GM19372 (cell line): ENCODE measurements around the gene ROR2.

Source experiments
- ATAC-seq: cut with Tn5 transposase; IDR thresholded peaks from one replicate; pipeline ENCODE4 v1.9.1; 2021; ENCODE audit warnings: mild to moderate bottlenecking, low read depth, moderate library complexity; ENCODE audit not compliant: unreplicated experiment

Gene ROR2

GRCh38 chr9:91884153-91884552, 65.9 kb downstream of the ROR2 start:
- ATAC-seq: no peak

DNA sequence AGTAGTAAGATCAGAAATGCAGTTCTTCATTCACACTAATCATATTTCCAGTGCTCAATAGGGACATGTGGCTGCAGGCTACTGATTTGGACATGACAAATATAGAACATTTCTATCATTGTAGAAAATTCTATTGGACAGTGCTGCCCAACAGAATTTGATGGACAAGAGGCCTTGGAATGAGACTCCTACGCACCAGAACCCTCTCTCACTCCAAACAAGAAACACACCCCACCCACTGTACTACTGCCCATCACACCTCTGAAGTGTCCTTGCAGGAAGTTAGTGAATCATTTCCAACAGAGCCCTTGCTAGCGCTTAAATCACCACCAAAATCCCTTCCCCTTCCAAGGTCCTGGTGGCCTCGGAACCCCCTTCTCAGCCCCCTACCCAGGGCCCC, 66.5 kb downstream of the ROR2 start:
- no peak for ATAC-seq

- ATAC-seq: no peak
These were observed 67.4 kb downstream of the ROR2 start for GRCh38 chr9:91882627-91883026.

DNA sequence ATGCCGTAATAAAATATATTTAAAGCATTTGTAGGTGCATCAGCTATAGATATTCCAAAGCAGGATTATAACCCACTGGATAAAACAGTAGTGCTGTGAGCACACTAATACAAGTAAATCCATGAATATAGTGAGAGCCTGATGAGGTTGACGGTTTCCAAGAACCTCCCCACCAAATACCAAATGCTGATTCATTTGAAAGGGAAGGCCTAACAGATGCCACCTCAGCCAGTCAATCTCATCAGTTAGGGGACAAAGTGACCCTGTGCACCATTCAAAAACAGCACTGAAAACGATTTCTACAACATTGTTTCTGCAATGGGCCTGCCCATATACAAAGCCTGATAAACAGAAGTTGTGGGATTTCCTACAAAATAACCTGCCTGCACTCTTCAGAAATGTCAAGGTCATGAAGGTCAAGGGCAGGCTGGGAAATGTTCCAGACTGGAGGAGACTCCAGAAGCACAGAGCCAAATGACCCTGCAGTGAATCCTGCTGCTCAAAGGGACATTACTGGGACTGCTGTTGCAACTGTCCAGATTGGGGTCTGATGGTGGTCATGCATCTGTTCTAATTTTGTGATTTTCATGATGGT, 69.6 kb downstream of the ROR2 start:
- no peak for ATAC-seq

DNA sequence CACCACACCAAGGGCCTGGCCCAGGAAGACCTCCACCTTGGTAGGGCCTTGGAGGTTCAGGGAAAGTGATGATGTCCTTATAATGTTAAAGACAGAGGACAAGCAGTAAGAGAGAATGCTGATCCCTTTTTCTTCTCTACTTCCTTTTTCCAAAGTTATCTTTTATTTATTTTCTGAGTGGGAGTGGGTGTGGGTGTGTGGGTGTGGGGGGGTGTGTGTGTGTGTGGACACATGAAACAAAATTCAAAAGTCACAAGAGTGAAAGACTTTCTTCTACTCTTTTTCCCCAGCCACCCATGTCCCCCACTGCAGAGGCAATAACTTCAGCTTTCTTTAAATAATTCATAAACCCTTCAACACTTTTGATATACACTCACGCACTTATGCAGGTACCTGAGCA, 70.8 kb downstream of the ROR2 start:
- no peak for ATAC-seq

GRCh38 chr9:91873637-91874051, 76.4 kb downstream of the ROR2 start:
- ATAC-seq: no peak

DNA sequence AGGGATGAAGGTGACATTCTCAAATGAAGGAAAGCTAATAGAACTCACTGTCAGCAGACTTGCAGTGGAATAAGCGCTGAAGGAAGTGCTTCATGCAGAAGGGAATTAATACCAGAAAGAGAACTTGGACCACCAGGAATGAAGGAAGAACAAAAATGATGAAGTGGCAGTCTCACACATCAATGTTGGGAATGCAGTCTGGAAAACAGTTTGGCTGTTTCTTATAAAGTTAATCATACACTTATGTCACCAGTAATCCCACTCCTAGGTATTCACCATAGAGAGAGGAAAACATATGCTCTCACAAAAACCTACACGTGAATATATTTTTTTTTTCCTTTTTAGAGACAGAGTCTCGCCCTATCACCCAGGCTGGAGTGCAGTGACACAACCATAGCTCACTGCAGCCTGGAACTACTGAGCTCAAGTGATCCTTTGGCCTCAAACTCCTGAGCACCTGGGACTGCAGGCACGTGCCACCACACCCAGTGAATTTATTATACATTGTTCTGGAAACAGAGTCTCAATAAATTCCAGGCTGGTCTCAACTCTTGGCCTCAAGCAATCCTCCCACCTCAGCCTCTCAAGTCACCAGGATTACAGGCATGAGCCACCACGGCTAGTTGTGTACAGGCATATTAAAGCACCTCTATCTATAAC, 81.2 kb downstream of the ROR2 start:
- ATAC-seq: no peak

DNA sequence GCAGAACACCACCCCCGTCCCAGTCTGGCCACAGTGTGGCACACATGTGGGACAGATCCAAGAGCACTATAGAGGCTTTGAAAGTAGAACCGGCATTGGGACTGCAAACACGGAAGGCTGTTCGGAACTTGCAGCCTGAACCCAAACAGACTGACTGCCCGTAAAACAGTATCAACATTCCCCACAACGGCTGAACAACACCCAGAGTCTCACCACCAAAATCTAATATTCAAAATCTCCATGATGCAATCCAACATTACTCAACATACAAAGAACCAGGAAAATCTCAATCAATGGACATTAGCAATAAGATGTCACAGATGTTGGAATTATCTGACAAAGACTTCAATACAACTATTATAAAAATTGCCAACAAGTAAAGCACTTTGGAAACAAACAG, 82.3 kb downstream of the ROR2 start:
- ATAC-seq: no peak

GRCh38 chr9:91865041-91865440, 85.0 kb downstream of the ROR2 start:
- no peak for ATAC-seq

GRCh38 chr9:91864380-91864779, 85.6 kb downstream of the ROR2 start:
- ATAC-seq: no peak

GRCh38 chr9:91863469-91863868, 86.6 kb downstream of the ROR2 start:
- ATAC-seq: no peak

- no peak for ATAC-seq
These were observed 91.6 kb downstream of the ROR2 start for GRCh38 chr9:91858213-91859030.

DNA sequence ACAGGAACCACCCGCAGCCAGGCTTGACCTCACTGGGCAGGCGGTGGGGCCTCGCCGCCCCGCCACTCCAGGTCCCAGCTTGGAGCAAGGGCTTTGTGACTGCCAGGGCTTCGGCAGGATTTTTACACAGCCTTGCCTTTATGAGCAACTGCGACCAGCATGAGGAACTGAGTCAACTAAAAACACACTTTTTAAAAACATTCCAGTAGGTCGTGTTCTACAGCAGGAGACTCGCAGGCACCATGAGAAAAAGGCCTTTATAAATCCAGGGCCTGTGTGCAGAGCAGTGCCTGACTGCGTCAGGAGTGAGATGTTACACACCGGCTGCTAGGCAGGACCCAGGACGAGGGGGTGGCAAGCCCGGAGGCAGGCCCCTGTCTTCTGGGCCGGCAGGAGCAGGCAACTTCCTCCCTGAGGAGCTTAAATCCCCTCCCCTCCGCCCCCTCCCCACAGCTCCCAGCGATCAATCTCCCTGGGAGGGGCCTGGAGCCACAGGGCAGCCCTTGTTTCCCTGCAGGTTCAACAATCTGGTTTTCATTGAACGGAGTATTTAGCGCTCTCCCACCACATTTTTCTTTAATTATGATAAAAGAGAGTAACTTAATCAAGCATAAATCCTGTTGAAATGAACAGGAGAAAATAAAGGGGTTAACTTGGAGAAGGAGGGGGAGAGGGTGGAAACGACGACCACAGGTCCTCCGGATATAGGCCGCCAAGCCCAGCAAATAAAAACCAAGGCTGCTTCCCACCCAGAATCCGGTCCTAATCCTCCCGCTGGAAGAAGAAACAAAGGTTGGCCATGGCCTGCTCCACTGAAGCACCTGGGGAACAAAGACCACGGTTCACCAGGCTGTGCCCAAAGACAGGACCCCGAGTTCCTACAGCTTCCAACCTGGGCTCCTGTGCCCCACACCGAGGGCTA, 92.5 kb downstream of the ROR2 start:
- ATAC-seq: no peak

- ATAC-seq: no peak
These were observed 93.6 kb downstream of the ROR2 start for GRCh38 chr9:91856419-91856818.

- ATAC-seq: no peak
These were observed 94.8 kb downstream of the ROR2 start for GRCh38 chr9:91855196-91855595.

DNA sequence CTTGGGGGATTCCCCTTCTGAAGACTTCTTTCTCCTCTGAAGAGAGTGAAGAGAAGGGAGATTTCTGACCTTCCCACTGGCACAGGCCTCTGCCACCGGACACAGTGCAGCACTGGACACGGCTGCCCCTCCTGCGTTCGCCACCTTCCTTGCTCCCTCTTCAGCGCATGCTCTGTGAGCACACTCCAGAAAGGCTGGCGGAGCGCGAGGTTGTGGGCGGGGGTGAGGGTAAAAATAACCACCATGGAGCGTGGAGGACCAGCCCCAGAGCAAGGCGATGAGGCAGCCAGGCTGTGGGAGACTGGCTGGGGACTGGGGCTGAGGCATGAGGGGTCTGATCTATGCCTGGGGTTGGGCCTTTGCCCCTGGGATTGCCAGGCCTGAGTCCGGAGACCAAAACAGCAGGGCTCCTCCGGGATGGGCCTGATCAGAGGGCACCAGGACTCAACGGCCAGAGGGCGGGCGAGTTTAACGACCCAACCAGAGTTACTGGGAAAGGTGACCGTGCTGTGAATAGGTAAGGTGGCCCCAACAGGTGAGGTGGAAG, 97.2 kb downstream of the ROR2 start:
- no peak for ATAC-seq

- ATAC-seq: no peak
These were observed 100.3 kb downstream of the ROR2 start for GRCh38 chr9:91849694-91850093.

DNA sequence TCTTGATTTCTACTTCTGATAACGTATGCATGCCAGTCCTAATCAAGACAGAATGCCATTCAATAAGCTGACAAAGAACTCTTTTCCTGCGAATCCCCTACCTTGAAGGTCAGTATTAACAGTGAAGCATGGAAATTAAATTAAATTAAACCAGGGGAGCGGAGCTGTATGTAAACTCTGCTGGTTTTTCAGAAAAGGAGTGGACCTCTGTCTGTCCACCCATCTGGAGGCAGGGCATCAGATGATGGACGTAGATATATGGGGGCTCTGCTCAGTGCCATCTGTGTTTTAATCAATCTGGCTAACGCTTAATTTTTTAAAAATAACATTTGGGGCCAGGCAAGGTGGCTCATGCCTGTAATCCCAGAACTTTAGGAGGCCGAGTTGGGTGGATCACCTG, 101.9 kb downstream of the ROR2 start:
- no peak for ATAC-seq

DNA sequence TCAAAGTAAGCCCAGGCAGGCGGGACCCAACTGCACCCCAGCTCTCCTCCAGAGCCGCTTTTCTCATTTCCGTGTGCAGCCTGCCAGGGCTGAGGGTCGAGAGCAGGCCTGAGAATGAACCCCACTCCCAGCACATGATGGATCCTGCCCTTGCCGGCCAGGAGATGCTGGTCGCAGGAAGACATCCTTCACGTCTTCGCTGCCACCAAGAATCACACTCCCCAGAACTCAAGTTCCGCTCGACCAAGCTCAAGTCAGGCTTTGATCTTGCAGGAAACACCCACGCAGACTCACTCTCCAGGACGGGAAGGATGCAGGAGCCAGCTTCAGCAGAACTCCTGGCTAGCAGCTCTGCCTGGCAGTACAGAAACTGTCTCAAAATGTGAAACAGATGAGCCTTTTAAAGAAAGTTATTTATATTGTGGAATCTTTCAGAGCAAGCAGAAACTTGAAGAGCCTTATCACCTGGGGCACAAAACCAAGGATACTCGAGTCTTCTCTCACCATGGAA, 102.4 kb downstream of the ROR2 start:
- ATAC-seq: no peak

DNA sequence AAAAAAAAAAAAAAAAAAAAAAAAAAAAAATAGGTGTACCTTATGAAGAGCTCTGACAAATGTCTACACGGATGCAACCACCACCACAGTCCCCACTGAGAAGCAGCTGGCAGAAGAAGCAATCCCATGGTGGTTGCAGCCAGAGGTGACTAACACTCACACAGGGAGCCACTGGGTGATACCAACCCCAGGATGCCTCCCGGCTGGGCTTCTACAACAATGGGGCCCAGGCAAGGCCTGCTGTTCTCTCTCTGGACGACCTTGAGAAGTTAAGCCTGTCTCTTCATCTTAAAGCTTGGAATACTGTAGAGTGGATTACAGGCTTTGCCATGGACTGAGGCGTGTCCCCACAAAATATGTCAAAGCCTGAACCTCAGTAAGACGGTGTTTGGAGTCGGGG, 104.1 kb downstream of the ROR2 start:
- no peak for ATAC-seq
